GM18517 (cell line): ENCODE data around the gene IPMK.
A peak's percentile ranks its signal among the peaks of the same experiment; 100 is the strongest.
"Not testable (repeated sequence)": the region's sequence is repeated elsewhere in the genome, so short reads cannot be mapped to it uniquely, and the experiment has no call there.

Source experiments
- ATAC-seq: cut with Tn5 transposase; IDR thresholded peaks from one replicate; pipeline ENCODE4 v1.9.1; 2021; ENCODE audit warnings: mild to moderate bottlenecking, moderate library complexity; ENCODE audit not compliant: unreplicated experiment

IPMK gene

DNA sequence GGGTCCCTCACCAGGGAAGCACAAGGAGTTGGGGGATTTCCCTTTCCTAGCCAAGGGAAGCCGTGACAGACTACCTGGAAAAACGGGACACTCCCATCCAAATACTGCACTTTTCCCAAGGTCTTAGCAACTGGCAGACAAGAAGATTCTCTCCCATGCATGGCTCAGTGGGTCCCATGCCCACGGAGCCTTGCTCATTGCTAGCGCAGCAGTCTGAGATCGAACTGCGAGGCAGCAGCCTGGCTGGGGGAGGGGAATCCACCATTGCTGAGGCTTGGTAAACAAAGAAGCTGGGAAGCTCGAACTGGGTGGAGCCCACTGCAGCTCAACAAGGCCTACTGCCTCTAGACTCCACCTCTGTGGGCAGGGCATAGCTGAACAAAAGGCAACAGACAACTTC lies 37.8 kb downstream of the IPMK start:
- not testable (repeated sequence) for ATAC-seq

- no peak for ATAC-seq
These were observed 42.0 kb downstream of the IPMK start for GRCh38 chr10:58225654-58226053.

DNA sequence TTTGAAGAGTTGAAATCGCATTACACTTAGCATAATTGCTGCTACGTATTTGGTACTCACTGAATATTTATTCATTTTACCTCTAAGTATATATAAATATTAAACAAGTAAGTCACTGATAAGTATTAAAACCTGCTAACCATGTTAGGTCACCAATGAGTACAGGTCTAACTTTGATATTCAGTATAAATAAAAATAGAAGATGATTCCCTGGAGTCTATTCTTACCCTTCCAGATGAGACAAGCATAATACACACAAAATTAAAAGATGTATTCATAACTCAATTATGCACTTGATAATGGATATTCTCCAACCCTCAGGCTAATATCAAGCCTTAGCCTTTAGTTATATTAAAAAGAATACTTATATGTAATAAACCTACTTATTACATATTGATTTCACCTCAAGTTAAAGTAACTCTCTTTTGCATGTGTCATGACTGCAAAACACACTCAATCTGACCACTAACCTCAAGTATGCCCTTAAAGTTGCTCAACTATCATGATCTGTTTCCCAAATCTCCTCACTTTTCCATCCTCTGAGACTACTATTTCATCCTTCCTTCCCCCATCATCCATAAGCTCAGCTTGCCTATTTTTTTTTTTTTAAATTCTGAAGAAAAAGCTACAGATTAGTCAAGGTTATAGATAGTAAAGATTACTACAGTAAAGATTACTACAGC lies 46.8 kb downstream of the IPMK start:
- ATAC-seq = no peak

DNA sequence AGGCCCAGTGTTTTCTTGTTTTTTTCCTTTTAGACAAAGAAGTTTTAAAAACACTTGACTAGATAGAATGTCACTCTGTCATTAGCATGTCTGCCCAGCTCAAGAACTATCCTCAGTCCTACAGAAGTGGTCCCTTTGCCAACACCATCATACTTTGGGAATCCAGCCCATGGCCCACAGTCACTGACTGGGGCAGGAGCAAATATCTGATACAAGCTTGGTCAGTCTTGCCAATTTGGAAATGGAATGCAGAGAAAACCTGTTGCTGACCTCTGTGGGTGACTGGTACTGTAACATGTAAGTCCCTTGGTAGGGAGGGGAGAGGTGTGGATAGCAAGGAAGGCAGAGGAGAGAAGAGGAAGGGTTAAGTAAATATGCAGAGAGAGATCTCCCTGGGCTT lies 47.8 kb downstream of the IPMK start:
- ATAC-seq = no peak

GRCh38 chr10:58217612-58218011 lies 50.1 kb downstream of the IPMK start:
- no peak for ATAC-seq

DNA sequence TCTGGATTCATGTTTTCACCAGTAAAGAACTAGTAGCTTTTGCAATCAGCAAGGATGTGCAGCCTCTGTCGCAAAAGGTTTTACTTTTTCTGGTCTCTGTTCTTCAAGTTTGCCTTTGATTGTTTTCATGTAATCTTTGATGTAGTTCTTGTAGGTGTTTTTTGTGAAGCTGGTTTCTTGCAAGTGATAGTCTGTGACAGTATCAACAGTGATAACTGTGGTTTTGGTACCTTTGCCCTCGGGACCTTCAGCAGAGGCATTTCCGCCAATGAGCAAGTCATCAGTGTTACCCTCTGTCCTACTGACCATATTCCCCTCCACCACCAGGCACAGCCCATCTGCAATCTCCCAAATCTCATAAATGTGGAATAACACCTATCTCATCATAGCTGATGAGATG lies 55.1 kb downstream of the IPMK start:
- no peak for ATAC-seq

- ATAC-seq = no peak
These were observed 57.5 kb downstream of the IPMK start for GRCh38 chr10:58210160-58210559.

DNA sequence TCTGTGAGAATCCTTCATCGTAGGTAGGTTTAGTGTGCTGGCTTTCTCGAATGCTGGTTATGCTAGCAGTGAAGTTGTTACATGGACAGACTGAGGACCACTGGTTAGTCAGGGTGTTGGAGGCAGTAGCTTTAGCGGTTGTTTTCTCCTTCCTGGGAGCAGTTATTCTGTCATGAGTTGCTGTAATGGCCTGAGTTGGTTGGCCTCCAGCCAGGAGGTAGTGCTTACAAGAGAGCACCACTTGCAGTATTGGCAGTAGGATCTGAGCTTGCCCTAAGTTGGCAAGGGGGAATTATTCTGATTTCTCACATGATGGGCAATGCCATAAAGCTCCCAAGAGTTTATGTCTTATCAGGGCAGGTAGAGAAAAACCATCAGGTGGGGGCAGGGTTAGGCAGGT lies 58.0 kb downstream of the IPMK start:
- ATAC-seq = no peak

- no peak for ATAC-seq
These were observed 61.4 kb downstream of the IPMK start for GRCh38 chr10:58206251-58206650.

GRCh38 chr10:58201704-58202103 lies 66.0 kb downstream of the IPMK start:
- ATAC-seq = peak; percentile 54

GRCh38 chr10:58189269-58189668 lies 78.4 kb downstream of the IPMK start:
- no peak for ATAC-seq

- no peak for ATAC-seq
These were observed 83.5 kb downstream of the IPMK start for GRCh38 chr10:58184120-58184670.

GRCh38 chr10:58180666-58181065 lies 87.0 kb downstream of the IPMK start:
- no peak for ATAC-seq

DNA sequence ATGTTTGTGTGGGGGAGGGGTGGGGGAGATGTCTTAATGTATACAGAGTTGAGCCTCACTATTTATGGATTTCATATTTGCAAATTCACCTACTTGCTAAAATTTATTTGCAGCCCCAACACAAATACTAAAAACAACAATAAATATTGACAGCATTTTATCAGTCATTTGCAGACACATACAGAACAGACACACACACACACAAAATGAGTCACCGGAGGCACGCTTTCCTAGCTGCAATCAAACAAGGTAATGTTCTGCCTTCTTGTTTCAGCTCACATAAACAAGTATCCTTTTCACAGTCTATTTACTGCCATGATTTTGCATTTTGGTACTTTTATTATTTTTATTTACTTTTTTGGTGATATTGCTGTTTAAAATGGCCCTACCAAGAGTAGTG lies 88.5 kb downstream of the IPMK start:
- no peak for ATAC-seq

- ATAC-seq = no peak
These were observed 88.9 kb downstream of the IPMK start for GRCh38 chr10:58178811-58179210.

GRCh38 chr10:58177362-58177947 lies 90.2 kb downstream of the IPMK start:
- ATAC-seq = peak; percentile 66

DNA sequence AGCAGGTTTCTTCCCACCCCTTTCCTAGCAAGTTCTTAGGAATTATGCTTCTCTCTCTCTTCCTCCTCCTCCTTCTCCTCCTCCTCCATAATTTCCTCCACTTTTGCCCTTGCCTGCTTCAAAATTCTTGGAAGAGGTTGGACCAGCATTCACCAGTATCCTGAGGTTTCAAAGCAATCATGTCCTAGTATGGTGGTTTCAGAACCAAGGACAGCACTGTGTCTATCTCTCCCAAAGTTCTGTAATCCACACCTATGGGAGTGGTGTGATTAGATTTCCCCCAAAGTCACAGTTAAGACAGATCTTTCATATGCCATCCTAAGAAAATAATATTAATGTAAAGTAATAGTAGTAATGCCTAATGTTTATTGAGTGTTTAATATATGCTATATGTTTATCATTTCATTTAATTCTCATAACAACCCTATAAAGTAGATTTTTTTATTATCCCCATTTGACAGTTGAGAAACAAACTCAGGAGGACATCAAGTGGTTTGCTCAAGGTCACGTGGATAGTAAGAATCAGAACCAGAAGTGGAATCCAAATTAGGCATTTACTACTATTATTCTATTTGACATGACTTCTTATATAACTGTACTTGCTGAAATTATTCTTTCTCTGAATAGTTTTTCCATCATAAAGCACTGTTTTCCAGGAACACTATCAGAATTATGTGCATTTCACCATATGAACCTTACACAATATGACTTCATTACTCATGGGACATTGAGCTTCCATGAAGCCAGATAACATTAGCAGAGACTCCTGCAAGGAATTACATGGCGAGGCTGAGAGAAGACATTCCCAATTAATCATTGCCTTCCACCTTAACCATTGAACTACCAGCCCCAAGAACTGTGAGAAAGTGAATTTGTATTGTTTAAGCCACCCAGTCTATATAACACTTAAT lies 91.4 kb downstream of the IPMK start:
- ATAC-seq = no peak

- no peak for ATAC-seq
These were observed 92.9 kb downstream of the IPMK start for GRCh38 chr10:58174831-58175230.

DNA sequence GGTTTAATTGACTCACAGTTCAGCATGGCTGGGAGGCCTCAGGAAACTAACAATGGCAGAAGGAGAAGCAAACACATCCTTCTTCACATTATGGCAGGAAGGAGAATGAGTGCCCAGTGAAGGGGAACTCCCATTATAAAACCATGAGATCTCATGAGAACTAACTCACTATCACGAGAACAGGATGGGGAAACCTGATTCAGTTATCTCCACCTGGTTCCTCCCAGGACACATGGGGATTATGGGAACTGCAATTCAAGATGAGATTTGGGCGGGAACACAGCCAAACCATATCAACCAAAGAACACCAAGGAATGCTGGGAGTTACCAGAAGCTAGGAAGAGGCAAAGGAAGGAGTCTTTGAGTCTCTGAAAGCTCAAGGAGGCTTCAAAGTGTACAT lies 94.3 kb downstream of the IPMK start:
- no peak for ATAC-seq

DNA sequence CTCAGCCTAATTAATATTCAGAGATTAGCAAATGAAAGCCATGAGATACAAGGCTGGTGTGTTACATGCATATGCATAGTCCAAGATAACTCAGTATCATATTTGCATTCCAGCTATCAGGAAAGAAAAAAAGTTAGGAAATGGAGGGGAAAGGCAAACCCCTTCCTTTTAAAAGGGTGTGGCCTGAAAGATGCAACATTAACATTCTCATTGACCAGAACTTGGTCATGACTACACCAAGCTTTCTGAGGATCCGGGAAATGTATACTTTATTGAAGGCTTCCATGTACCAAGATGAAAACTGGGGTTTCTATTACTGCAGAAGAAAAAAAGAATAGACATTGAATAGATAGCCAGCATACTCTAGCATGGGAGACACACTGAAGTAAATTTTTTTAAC lies 96.5 kb downstream of the IPMK start:
- no peak for ATAC-seq

DNA sequence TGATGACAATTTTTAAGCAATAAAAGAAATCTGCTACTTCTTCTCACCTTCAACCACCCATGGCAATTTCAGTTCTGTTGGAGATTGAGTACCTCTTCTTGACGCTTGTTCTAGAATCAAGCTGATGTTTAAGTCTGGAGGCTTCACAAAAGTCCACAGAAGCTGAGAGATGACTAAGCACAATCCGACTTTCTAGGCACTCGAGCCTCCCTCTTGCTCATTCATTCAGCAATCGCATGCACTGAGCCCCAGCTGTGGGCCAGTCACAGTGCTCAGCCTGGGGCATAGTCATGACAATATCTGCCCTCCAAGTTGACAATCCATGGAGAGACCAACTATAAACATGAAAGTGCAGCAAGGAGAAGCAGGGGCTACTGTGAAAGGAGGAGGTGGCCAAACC lies 103.2 kb downstream of the IPMK start:
- no peak for ATAC-seq

GRCh38 chr10:58158806-58159205 lies 108.9 kb downstream of the IPMK start:
- no peak for ATAC-seq
